ENCODE data around the gene PLAC8L1.
A peak's percentile ranks its signal among the peaks of the same experiment; 100 is the strongest.
"Not testable (repeated sequence)": the region's sequence is repeated elsewhere in the genome, so short reads cannot be mapped to it uniquely, and the experiment has no call there.

The PLAC8L1 gene, protein sequence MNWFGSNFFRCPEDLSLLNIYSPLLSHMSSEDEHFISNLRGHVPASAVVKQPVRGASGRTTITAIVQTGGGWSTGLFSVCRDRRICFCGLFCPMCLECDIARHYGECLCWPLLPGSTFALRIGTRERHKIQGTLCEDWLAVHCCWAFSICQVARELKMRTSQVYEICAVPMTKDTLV

DNA sequence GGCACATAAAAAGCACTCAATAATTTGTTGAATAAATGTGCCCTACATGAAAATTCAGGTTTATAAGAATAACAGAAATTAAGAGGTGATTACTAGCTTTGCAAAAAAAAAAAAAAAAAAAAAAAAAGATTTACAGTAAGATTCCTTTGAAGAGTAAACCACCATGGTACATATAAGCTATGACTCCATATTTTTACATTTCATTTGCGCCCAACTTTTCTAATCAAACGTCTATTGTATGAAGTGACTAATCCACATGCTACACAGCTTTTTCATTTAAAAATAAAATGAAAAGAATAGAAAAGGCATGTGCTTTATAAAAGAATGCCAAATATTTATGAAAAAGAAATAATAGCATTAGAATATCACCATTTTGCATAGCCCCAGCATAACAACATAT lies at the start of gene PLAC8L1:
Gene PLAC8L1, minus strand, starts transcription at position 101 of the 400 bp plus-strand sequence. CDS start 1,266 bp downstream, outside the sequence.
- no peak for DNase-seq (ENCODE audit: low read depth)

DNA sequence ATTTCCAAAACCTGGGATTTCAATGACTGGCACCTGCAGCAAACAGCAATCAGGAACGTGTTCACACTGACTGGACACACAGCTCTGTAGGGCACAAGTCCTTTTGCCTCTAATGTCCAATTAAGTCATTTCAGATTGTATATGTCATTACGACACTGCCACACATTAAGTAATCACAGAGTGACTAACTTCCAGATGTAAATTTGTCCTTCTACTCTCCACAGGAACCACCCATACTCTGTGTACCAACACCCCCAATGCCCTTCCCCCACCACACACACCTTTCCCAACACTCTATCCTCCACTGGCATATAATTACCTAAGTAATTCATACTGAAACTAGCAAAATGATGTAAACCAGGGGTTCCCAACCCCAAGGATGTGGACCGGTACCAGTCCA lies 46.6 kb upstream of the PLAC8L1 start:
- DNase-seq (ENCODE audit: low read depth), result peak; percentile 11

DNA sequence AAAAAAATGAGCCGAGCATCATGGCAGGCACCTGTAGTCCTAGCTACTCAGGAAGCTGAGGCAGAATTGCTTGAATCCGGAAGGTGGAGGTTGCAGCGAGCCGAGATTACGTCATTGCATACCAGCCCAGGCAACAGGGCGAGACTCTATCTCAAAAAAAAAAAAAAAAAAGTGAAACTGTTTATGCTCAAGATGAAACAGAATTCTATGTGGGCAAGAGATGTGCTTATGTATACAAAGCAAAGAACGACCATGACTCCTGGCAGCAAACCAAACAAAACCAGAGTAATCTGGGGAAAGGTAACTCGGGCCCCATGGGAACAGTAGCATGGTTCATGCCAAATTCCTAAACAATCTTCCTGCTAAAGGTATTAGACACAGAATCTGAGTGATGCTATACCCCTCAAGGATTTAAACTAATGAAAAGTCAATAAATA lies 32.6 kb upstream of the PLAC8L1 start:
- DNase-seq (ENCODE audit: low read depth), result no peak

DNA sequence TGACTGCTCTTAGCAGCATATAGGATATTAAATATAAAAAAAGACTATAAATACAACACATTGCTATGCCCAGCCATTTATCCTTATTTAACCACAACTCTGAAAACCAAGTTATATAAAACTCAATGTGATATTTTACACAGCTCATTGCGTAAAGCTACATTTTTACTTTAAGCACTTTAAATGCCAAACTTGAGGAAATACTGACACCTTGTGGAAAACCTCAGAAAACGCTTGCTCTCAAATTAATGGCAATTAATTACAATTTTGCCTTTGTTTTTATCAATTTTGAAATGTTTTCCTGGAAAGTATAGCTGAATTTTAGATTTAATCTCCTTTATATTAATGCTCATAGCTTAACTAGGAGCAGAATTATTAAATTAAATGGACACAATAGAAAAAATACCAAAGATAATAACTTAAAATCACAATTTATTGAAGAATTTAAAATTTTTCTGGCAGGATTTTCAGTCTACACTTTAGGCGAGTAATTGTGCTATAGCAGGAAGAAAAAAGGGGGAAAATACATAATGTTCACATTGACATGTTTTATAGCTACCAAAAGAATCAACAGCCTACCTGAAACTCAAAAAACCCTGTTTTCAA lies 25.2 kb upstream of the PLAC8L1 start:
- DNase-seq (ENCODE audit: low read depth), result no peak

DNA sequence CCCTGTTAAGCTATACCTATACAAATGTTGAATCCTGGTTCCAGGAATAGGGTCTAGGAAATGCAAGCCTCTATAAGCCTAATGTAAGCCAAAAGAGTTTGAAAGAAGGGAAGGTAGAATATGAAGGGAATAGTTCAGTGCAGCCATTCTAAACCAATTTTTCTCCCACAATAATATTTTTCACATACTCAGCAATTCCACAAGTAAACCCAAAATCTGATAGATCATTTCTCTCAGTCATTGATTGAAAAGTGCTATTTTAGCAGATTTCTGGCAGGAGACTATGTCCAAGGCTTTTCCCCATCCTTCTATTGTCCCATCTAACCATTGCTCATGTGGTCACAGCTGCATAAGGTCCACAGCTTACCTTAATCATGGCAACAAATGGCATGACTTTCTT lies 20.7 kb upstream of the PLAC8L1 start:
- DNase-seq (ENCODE audit: low read depth), result no peak

DNA sequence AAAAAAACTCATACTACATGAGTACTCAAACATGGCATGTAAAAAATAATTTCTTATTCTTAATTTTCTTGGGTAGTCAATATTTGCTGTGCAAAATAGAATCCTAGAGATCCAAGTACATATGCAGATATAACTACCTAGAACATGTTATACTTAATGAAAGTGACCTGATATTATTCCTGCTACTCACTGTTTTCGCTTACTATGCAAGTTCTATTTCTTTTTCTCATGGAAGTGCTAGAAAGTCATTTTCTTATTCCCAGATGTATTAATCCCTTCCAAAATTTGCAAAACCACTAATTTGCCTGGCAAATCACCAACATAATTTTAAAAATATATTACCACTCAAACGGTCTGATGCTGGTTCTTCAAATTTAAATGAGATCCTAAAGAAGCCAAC lies 19.2 kb upstream of the PLAC8L1 start:
- DNase-seq (ENCODE audit: low read depth), result no peak

DNA sequence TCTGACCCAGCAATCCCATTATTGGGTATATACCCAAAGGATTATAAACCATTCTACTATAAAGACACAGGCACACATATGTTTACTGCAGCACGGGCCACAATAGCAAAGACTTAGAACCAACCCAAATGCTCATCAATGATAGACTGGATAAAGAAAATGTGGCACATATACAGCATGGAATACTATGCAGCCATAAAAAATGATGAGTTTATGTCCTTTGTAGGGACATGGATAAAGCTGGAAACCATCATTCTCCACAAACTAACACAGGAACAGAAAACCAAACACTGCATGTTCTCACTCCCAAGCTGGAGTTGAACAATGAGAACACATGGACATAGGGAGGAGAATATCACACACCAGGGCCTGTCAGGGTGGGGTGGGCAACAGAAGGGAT lies 16.1 kb upstream of the PLAC8L1 start:
- not testable (repeated sequence) for DNase-seq (ENCODE audit: low read depth)

DNA sequence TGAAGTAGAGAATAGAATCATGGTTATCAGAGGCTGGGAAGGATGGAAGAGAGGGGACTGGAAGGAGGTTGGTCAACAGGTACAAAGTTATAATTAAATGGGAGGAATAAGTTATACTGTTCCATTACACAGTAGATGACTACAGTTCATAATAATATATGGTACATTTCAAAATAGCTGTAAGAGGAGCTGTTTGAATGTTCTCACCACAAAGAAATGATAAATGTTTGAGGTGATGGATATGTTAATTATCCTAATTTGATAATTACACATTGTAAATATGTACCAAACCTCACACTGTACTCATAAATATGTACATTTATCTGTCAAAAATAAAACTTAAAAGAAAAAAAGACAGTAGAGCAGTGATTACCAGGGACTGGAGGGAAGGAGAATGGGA lies 12.9 kb upstream of the PLAC8L1 start:
- DNase-seq (ENCODE audit: low read depth), result no peak

DNA sequence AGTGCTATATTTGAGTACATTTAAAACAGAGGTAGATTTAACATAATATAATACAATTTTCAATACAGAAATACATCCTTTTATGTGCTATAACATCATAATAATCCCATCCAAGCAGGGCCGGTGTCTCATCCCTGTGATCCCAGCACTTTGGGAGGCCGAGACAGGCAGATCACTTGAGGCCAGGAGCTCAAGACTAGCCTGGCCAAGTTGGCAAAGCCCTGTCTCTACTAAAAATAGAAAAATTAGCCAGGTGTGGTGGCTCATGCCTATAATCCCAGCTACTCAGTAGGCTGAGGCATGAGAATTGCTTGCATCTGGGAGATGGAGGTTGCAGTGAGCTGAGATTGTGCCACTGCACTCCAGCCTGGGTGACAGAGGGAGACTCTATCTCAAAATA lies 11.8 kb upstream of the PLAC8L1 start:
- not testable (repeated sequence) for DNase-seq (ENCODE audit: low read depth)

DNA sequence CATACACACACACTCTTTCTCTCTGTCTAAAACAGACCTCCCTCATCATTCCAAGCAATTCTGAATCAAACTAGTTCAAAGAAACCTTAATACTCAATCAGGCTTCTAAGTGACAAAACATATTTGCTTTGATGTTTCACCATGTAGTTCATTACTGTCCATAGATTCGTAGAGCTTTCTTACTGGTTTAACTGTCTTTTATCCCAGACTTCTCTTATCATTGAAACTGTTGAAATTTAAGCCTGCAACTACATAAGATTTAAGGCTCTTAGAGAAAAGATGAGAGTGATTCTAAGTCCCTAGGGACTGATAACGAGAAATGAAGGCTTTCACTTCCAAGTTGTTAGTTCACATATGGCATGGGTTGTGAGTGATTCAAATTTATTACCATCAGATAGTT lies 11.0 kb upstream of the PLAC8L1 start:
- no peak for DNase-seq (ENCODE audit: low read depth)

DNA sequence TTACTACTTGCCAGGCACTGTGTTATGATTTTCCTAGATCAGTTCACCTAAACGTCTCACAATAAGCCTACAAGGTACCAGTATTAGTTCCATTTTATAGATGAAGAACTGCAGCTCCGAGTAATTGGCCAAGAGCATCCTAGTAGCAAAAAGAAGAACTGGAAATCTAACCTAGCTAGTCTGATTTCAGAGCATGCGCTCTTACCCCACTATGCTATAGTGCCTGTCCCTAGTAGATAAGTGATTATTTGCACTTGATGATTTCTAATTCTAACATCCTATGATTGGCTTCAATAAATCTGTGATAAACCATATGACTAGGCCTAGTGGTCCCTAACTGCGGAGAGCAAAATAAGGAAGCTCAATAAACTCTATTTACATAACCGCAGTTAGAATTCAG lies 7.1 kb upstream of the PLAC8L1 start:
- DNase-seq (ENCODE audit: low read depth), result no peak

DNA sequence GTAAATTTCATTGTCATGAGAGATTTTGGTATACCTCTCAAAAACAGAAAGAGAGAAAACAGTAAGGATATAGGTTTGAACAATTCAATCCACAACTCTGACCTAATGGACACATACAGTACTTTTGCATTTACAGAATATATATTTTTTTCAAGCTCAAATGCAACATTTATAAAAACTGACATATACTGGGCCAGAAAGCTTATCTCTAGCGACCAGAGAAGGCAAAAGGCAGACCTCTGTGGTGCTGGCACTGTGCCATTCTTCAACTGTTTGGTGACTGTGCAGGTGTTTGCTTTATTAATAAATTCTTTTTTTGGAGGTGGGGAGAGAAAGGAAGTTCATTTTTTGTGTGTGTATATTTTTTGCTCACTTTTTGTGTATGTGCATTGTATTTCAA lies 6.0 kb upstream of the PLAC8L1 start:
- DNase-seq (ENCODE audit: low read depth), result no peak

DNA sequence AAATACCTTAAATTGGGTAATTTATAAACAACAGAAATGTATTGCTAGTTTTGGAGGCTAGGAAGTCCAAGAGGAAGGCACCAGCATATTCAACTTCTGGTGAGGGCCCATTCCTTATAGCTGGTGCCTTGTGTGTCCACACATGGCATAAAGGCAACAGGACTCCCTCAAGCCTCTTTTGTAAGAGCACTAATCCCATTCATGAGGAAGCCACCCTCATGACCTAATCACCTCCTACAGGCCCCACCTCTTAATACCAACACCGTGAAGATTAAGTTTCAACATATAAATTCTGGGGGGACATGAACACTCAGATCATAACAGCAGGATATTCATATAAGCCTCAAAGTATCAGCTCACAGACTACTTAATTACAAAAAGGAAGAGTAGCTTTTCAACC lies 4.0 kb upstream of the PLAC8L1 start:
- DNase-seq (ENCODE audit: low read depth), result no peak

DNA sequence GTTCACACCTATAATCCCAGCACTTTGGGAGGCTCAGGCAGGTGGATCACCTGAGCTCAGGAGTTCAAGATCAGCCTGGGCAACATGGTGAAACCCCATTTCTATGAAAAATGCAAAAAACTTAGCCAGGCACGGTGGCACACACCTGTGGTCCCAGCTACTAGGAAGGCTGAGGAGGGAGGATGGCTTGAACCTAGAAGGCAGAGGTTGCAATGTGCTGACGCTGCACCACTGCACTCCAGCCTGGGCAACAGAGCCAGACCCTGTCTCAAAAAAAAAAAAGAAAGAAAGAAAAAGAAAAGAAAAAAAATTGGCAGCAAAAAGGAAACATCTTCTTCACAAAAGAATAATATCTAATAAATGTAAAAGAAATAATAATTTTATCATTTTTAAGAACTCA lies 3.5 kb upstream of the PLAC8L1 start:
- not testable (repeated sequence) for DNase-seq (ENCODE audit: low read depth)

DNA sequence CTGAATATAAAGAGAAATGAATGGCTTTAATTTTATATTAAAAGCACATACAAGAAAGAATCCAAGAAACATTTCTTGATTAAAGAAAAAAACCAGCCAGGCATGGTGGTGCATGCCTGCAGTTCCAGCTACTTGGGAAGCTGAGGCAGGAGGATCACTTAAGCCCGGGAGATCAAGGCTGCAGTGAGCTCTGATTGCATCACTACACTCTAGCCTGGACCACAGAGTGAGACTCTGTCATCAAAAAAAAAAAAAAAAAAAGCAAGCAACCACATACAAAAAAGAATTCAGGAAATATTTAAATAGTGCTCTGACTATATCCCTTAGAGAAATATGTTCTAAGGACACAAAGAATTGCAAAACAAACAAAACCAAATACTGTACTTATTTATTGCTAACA lies 2.5 kb upstream of the PLAC8L1 start:
- DNase-seq (ENCODE audit: low read depth), result no peak

DNA sequence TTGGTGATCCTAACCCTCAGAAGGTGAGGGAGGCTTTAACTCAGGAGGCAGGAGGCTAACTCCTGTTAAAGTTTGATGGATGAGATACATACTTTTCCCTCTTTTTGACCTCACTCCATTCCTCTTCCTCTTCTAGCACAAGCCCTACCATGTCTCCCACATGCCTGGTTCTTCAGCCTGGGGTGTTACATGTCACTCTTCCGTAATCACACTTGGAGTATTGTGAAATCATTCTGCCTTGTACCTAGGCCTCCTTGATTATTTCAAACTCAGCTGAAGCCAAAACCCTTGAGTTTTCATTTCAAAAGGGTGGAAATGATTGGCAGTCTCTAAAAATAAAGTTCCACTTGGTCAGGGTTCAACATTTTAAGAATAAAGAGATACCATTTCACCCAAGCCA lies 1.8 kb downstream of the PLAC8L1 start:
- DNase-seq (ENCODE audit: low read depth), result no peak

DNA sequence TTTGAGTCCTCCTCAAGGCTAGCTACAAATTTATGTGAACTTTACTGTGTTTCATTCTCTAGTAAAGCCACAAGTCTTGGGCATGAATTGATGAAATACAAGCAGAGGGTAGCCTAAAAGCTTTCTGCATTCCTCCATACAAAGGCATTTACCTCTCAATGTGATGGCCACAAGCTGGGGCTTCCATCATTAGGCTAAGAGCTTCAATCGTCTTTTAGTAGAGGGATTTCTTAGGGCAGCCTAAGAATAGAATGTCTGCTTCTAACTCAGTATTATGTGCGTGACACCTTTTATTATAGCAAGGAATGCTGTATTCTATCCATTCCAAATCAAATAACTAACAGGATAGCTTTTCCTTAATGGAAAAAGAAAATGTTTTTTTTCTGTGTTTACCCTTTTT lies 3.7 kb downstream of the PLAC8L1 start:
- no peak for DNase-seq (ENCODE audit: low read depth)

DNA sequence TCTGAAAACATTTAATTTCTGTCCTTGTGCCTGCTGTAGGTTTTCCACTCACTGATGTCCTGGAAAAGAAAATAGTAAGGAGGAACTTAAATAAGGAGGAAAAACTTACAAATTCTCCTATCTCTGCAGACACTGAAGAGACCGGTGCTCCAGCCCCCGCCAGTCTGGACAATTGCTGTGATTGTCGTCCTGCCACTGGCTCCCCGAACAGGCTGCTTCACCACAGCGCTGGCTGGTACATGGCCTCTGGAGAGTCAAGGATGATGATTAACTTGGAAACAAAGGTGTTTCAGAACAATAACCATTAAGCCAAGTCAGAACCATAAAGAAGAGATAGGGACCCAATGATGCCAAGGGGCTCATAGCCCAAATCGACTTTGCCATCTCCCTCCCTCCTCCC lies 7.3 kb downstream of the PLAC8L1 start:
- no peak for DNase-seq (ENCODE audit: low read depth)

DNA sequence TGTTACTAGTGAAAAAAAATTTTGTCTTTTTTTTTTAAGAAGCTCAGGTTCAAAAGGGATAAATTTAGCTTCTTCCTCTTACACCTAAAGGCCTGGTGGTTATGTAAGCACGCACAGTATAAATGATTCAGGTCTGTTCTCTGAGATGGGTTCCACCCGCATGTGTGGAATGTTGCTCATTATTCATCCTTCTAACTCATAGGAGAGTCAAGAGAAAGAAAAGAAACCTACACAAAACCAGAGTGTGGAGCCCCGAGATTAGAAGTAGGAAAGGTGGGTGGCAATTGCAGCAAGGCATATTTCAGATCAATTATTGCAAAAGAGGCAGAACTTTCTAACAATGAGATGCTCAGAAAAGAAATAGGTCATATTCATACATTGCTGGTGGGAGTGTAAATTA lies 13.5 kb downstream of the PLAC8L1 start:
- no peak for DNase-seq (ENCODE audit: low read depth)

DNA sequence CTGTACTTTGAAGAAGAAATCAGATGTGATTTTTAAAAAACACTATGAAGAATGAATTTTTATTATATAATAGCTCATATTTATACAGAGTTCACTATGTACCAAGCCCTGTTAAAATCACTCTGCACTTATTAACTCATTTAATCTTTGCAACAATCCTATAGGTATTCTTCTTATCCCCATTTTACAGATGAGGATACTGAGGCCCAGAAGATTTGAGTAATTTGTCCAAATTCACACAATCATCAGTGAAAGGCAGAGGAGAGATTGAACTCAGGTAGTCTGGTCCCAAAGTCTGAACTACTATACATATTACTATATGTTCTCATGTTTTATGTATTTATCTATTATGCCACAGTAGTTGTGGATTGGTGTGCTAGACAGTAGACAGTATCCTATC lies 16.1 kb downstream of the PLAC8L1 start:
- no peak for DNase-seq (ENCODE audit: low read depth)

DNA sequence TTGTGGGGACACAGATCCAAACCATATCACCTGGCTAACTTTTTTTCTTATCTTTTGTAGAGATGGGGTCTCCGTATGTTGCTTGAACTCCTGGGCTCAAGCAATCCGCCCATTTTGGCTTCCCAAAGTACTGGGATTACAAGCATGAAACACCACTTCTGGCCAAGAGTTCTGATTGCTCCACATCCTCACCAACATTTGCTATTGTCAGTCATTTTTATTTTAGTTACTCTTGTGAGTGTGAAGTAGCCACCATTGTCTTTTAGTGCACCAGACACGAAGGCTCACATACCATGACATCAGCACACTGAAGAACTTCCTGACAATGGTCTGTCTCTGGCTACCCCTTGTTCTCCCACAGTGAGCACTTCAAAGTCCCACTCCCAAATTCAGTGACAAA lies 17.3 kb downstream of the PLAC8L1 start:
- no peak for DNase-seq (ENCODE audit: low read depth)

DNA sequence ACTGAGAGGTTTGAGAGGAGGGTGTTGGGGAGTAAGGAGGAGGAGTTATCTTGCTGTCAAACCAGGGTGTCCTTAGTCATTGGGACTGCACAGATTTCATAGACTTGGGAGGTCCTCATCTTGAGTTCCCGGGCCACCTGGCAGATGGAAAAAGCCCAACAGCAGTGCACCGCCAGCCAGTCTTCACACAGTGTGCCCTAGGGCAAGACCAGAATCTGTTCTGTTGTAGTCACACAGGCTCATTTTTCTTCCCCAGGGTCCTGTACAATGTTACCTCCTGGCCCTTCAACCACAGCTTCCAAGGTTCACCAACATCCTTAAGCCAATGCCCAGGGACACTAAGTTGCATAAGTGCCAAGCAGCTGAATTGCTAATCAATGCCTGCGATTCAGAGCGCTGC lies 21.0 kb downstream of the PLAC8L1 start:
- no peak for DNase-seq (ENCODE audit: low read depth)

DNA sequence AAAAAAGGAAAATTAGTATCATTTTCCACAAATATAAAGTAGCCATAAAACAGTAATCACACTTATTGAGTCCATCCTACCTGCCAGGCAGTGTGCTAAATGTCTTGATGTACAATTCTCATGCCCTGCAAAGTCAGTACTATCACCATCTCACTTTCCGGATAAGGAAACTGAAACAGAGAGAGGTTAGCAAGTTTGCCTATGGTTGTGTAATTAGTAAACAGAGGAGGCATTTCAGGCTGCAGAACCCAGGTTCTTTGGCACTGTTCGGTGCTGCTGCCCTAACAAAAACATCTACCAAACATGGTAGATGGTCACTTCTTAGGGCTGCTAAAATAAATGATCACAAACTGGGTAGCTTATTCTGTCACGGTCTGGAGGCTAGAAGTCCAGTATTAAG lies 22.6 kb downstream of the PLAC8L1 start:
- DNase-seq (ENCODE audit: low read depth), result no peak

DNA sequence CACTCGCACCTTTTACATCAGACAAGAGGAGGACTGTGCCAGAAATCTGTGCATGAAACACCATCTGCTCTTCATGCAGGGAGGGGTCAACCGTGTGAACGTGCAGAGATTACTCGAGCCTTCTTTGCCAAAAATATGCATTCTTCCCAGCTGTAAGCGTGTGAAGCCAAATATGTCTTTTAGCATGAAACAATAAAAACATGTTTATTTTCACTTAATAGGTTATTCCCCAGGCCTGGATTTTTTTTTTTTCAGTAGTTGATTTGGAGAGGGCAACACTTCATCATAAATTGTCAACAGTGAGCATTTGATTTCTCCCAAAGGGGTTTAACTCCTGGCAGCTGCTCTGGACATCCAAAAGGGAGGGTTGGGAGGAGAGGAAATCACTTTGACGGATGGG lies 23.8 kb downstream of the PLAC8L1 start:
- no peak for DNase-seq (ENCODE audit: low read depth)
